Type B pancreatic cell (in vitro differentiated cells): ENCODE data around the gene COX7A1. TPM values are rescaled to one million over a fixed set of nuclear protein-coding genes. Genes with fewer than 3 reads are reported as not detected.
A peak's percentile ranks its signal among the peaks of the same experiment; 100 is the strongest.

Experiments
- DNase-seq: peaks from one replicate; pipeline ENCODE4 v3.0.0; 2021; ENCODE audit warnings: mixed read lengths; ENCODE audit not compliant: unreplicated experiment; ENCODE audit errors: extremely low spot score
- H3K27ac Mint-ChIP-seq: 2 replicates; pipeline ENCODE4 v1.8.0; 2021; ENCODE audit warnings: mild to moderate bottlenecking, mixed read lengths
- H3K27me3 Mint-ChIP-seq: 2 replicates; pipeline ENCODE4 v1.8.0; 2021; ENCODE audit warnings: mixed read lengths
- H3K36me3 Mint-ChIP-seq: 2 replicates; pipeline ENCODE4 v1.8.0; 2021; ENCODE audit warnings: mixed read lengths
- H3K4me1 Mint-ChIP-seq: one replicate; pipeline ENCODE4 v1.8.0; 2021; ENCODE audit warnings: mixed read lengths; ENCODE audit not compliant: unreplicated experiment
- H3K4me3 Mint-ChIP-seq: 2 replicates; pipeline ENCODE4 v1.8.0; 2021; ENCODE audit warnings: mild to moderate bottlenecking, mixed read lengths
- H3K9me3 Mint-ChIP-seq: 2 replicates; pipeline ENCODE4 v1.8.0; 2021; ENCODE audit warnings: mixed read lengths
- CTCF ChIP-seq: fragments of 200-600 bp; sonication (generic); conservative IDR thresholded peaks from 2 replicates; pipeline ENCODE4 v1.5.0; 2021; ENCODE audit warnings: antibody characterized with exemption, mild to moderate bottlenecking
- total RNA-seq: library from RNA; stranded (reverse); gene quantifications from 2 replicates; pipeline ENCODE4 v1.2.1, GENCODE V29; 2021; ENCODE audit warnings: low replicate concordance

Gene COX7A1
- total RNA-seq, 1 donor from 2014 or later: not detected

GRCh38 chr19:36149673-36150406 lies 2.4 kb downstream of the COX7A1 start:
- Mint-ChIP-seq H3K27me3 (no peaks in the 10 kb centered on the region), H3K27ac (peak overlapping the region; percentile 18), H3K4me1 (no peaks in the 10 kb centered on the region)

GRCh38 chr19:36144624-36145023 lies 7.6 kb downstream of the COX7A1 start:
- DNase-seq: no peak
- Mint-ChIP-seq H3K27me3 (no peaks in the 10 kb centered on the region), H3K36me3 (peaks cover 26% of the 10 kb centered on the region), H3K9me3 (peaks cover 5% of the 10 kb centered on the region), H3K4me1 (peaks cover 9% of the 10 kb centered on the region), H3K4me3 (no peak overlapping the region), H3K27ac (no peak overlapping the region)
- TF ChIP-seq CTCF: no peak

More at GRCh38 chr19:36149673-36150406, 2.4 kb downstream of the COX7A1 start:
- DNase-seq: no peak
- no peaks in the 10 kb centered on the region for H3K9me3 Mint-ChIP-seq
- H3K36me3 Mint-ChIP-seq: peaks cover 19% of the 10 kb centered on the region
- no peak overlapping the region for H3K4me3 Mint-ChIP-seq
- no peak for TF ChIP-seq CTCF

GRCh38 chr19:36142496-36142895 lies 9.8 kb downstream of the COX7A1 start:
- peaks cover 5% of the 10 kb centered on the region for H3K9me3 Mint-ChIP-seq
- DNase-seq: no peak

GRCh38 chr19:36142046-36142445 lies 10.2 kb downstream of the COX7A1 start:
- H3K4me1 Mint-ChIP-seq: peaks cover 9% of the 10 kb centered on the region
- H3K4me3 Mint-ChIP-seq: peak overlapping the region; percentile 92
- no peak for TF ChIP-seq CTCF
- no peak overlapping the region for H3K27ac Mint-ChIP-seq
- peaks cover 24% of the 10 kb centered on the region for H3K36me3 Mint-ChIP-seq
- no peak for DNase-seq
- H3K27me3 Mint-ChIP-seq: no peaks in the 10 kb centered on the region
- H3K9me3 Mint-ChIP-seq: peaks cover 5% of the 10 kb centered on the region

More at GRCh38 chr19:36142496-36142895, 9.8 kb downstream of the COX7A1 start:
- peaks cover 25% of the 10 kb centered on the region for H3K36me3 Mint-ChIP-seq
- H3K4me3 Mint-ChIP-seq: peak overlapping the region; percentile 68
- H3K27me3 Mint-ChIP-seq: no peaks in the 10 kb centered on the region
- H3K27ac Mint-ChIP-seq: peak overlapping the region; percentile 56
- no peak for TF ChIP-seq CTCF
- H3K4me1 Mint-ChIP-seq: peaks cover 9% of the 10 kb centered on the region

- peaks cover 18% of the 10 kb centered on the region for H3K36me3 Mint-ChIP-seq
- no peaks in the 10 kb centered on the region for H3K27me3 Mint-ChIP-seq
- H3K27ac Mint-ChIP-seq: peak overlapping the region; percentile 98
- H3K9me3 Mint-ChIP-seq: peaks cover 5% of the 10 kb centered on the region
- H3K4me1 Mint-ChIP-seq: peaks cover 9% of the 10 kb centered on the region
- no peak for TF ChIP-seq CTCF
- DNase-seq: peak; percentile 89
- peak overlapping the region; percentile 92 for H3K4me3 Mint-ChIP-seq
Observed at GRCh38 chr19:36141039-36141927, 11.0 kb downstream of the COX7A1 start.
